ENCODE data around the gene CAMTA1. TPM values are rescaled to one million over a fixed set of nuclear protein-coding genes. Genes with fewer than 3 reads are reported as not detected.
"Not testable (repeated sequence)": the region's sequence is repeated elsewhere in the genome, so short reads cannot be mapped to it uniquely, and the experiment has no call there.

Gene CAMTA1
- total RNA-seq, 1 donor from 2014 or later: 268 TPM

DNA sequence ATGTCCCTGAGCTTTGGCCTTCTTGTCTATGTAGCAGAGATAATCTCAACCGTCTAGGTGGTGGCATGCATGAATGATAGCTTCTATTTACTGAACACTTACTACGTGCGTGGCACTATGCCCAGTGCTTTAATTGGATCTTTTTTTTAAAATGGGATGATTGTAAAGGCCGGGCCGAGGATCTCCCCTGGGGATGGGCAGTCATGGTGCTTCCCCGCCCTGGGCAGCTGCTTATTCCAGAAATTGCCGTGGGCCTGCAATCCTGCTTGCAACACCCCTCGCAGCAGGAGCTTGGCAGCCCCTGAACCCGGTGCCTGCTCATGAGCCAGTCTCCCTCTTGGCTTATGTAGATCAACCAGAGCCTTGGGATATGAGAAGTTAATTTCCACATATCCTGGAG lies 360.7 kb downstream of the CAMTA1 start:
- Histone ChIP-seq H3K9me3 (ENCODE audit: low read depth) (no peaks in the 10 kb centered on the region), H3K4me2 (no peak overlapping the region), H3K27ac (no peak overlapping the region), H3K27me3 (no peaks in the 10 kb centered on the region), H3K9ac (no peak overlapping the region), H2AFZ (replicated peaks) (no peak overlapping the region), H3K4me3 (no peak overlapping the region), H4K20me1 (ENCODE audit: low read depth) (no peaks in the 10 kb centered on the region), H3K79me2 (ENCODE audit: low read depth) (no peaks in the 10 kb centered on the region), H3K36me3 (no peaks in the 10 kb centered on the region), H3K4me1 (peaks cover 11% of the 10 kb centered on the region), H3F3A (ENCODE audit: low read depth) (no peaks in the 10 kb centered on the region)
- peaks cover 20% of the 10 kb centered on the region for H3K4me1 Mint-ChIP-seq
- H3K4me3 Mint-ChIP-seq: no peak overlapping the region
- TF ChIP-seq EZH2phosphoT487 (IDR thresholded peaks at IDR 0.05) (no peak), EZH2 (IDR thresholded peaks at IDR 0.05) (no peak)
- TF ChIP-seq, protein P1, sequence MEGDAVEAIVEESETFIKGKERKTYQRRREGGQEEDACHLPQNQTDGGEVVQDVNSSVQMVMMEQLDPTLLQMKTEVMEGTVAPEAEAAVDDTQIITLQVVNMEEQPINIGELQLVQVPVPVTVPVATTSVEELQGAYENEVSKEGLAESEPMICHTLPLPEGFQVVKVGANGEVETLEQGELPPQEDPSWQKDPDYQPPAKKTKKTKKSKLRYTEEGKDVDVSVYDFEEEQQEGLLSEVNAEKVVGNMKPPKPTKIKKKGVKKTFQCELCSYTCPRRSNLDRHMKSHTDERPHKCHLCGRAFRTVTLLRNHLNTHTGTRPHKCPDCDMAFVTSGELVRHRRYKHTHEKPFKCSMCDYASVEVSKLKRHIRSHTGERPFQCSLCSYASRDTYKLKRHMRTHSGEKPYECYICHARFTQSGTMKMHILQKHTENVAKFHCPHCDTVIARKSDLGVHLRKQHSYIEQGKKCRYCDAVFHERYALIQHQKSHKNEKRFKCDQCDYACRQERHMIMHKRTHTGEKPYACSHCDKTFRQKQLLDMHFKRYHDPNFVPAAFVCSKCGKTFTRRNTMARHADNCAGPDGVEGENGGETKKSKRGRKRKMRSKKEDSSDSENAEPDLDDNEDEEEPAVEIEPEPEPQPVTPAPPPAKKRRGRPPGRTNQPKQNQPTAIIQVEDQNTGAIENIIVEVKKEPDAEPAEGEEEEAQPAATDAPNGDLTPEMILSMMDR (IDR thresholded peaks at IDR 0.05): no peak
- no peak overlapping the region for H3K27ac Mint-ChIP-seq
- no peaks in the 10 kb centered on the region for H3K9me3 Mint-ChIP-seq
- DNase-seq (ENCODE audit: low spot score): no peak
- H3K36me3 Mint-ChIP-seq: no peaks in the 10 kb centered on the region
- H3K27me3 Mint-ChIP-seq (ENCODE audit: insufficient read depth, low read depth): peaks cover 6% of the 10 kb centered on the region

DNA sequence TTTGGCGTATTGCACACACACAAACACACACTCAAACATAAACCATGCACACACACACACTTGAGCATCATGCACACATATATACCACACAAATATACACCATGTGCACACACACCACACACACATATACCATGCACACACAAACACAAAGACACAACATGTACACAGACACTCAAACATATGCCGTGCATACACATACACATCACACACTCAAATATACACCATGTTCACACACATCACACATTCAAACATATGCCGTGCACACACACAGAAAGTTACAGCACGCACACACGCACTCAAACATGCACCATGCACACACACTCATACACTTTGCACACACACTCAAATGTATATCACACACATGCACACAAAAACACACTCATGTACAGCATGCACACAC lies 361.5 kb downstream of the CAMTA1 start:
- Histone ChIP-seq H3K4me2 (no peak overlapping the region), H2AFZ (replicated peaks) (no peak overlapping the region), H3K4me1 (peaks cover 11% of the 10 kb centered on the region), H4K20me1 (ENCODE audit: low read depth) (no peaks in the 10 kb centered on the region), H3K36me3 (no peaks in the 10 kb centered on the region), H3F3A (ENCODE audit: low read depth) (no peaks in the 10 kb centered on the region), H3K9me3 (ENCODE audit: low read depth) (no peaks in the 10 kb centered on the region), H3K27ac (no peak overlapping the region), H3K4me3 (no peak overlapping the region), H3K27me3 (no peaks in the 10 kb centered on the region), H3K9ac (no peak overlapping the region), H3K79me2 (ENCODE audit: low read depth) (no peaks in the 10 kb centered on the region)
- Mint-ChIP-seq H3K9me3 (no peaks in the 10 kb centered on the region), H3K4me1 (peaks cover 19% of the 10 kb centered on the region), H3K27me3 (ENCODE audit: insufficient read depth, low read depth) (peaks cover 6% of the 10 kb centered on the region), H3K36me3 (no peaks in the 10 kb centered on the region), H3K27ac (no peak overlapping the region), H3K4me3 (no peak overlapping the region)
- TF ChIP-seq, protein P1 (IDR thresholded peaks at IDR 0.05): no peak
- TF ChIP-seq EZH2 (IDR thresholded peaks at IDR 0.05) (no peak), EZH2phosphoT487 (IDR thresholded peaks at IDR 0.05) (no peak)
- no peak for DNase-seq (ENCODE audit: low spot score)

DNA sequence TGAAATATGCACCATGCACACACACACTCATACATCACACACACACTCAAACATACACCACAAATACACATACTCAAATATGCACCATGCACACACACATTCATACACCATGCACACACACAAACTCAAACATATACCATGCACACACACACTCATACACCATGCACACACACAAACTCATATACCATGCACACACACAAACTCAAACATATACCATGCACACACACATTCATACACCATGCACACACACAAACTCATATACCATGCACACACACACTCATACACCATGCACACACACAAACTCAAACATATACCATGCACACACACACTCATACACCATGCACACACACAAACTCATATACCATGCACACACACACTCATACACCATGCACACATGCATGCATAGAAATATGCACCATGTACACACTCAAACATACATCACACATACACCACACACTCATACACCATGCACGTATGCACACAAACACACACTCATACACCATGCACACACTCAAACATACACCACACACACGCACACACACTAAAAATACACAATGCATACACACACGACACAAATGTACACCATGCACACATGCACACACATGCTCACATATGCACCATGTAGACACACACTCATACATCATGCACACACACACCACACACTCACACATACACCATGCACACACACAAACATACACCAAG lies 362.5 kb downstream of the CAMTA1 start:
- not testable (repeated sequence) for H3K9me3 Mint-ChIP-seq; H3K27me3 ChIP-seq; H3K79me2 ChIP-seq (ENCODE audit: low read depth); H3K36me3 ChIP-seq; H3K9ac ChIP-seq; H3F3A ChIP-seq (ENCODE audit: low read depth); H4K20me1 ChIP-seq (ENCODE audit: low read depth); H3K4me3 ChIP-seq; H3K27me3 Mint-ChIP-seq (ENCODE audit: insufficient read depth, low read depth); H3K4me3 Mint-ChIP-seq; H2AFZ ChIP-seq (replicated peaks); H3K36me3 Mint-ChIP-seq; H3K27ac ChIP-seq; DNase-seq (ENCODE audit: low spot score); H3K27ac Mint-ChIP-seq; H3K9me3 ChIP-seq (ENCODE audit: low read depth); H3K4me2 ChIP-seq
- H3K4me1 Mint-ChIP-seq: peaks cover 18% of the 10 kb centered on the region
- H3K4me1 ChIP-seq: peaks cover 11% of the 10 kb centered on the region

DNA sequence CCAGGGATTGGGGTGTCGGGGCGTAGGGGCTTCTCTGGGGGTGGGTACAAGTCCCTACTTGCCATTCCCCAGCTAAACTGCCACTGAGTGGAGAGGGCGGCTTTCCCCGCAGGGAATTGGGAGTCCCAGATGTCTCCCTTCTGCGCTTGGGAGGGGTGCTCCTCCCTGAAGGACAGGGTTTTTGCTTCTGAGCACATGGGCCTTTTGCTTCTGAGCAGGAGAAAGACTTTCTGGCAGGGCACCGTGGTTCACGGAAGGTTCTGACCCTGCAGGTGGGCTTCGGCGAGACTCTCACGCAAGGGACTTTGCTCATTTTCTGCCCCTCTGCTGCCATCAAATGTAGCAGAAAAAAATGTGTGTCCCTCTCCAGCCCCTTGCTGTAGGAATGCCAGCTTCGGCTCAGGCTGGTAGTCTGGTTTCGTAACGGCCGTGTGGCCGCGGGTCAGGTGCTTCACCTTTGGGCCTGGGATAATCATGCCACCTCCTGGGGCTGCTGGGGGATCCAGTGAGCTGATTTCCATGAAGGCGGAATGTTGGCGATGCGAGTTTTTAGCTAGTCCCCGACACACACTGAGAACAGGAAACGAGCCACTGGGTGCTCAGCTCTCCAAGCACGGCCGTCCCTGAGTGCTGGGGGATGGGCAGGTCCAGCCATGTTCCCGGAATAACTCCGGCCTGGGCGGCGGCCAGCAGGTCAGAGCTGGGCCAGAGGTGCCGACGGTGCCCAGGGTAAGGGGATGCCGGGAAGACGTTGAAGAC lies 364.0 kb downstream of the CAMTA1 start:
- H3K27ac Mint-ChIP-seq: no peak overlapping the region
- H3K4me1 Mint-ChIP-seq: peaks cover 26% of the 10 kb centered on the region
- Histone ChIP-seq H3K27ac (no peak overlapping the region), H2AFZ (replicated peaks) (peak overlapping the region; percentile 34), H3K4me1 (peaks cover 11% of the 10 kb centered on the region), H3K4me3 (no peak overlapping the region), H3F3A (ENCODE audit: low read depth) (no peaks in the 10 kb centered on the region), H3K36me3 (no peaks in the 10 kb centered on the region), H3K9ac (no peak overlapping the region), H4K20me1 (ENCODE audit: low read depth) (no peaks in the 10 kb centered on the region), H3K4me2 (peak overlapping the region; percentile 11), H3K27me3 (no peaks in the 10 kb centered on the region), H3K79me2 (ENCODE audit: low read depth) (no peaks in the 10 kb centered on the region), H3K9me3 (ENCODE audit: low read depth) (no peaks in the 10 kb centered on the region)
- peaks cover 2% of the 10 kb centered on the region for H3K27me3 Mint-ChIP-seq (ENCODE audit: insufficient read depth, low read depth)
- H3K9me3 Mint-ChIP-seq: no peaks in the 10 kb centered on the region
- no peaks in the 10 kb centered on the region for H3K36me3 Mint-ChIP-seq
- TF ChIP-seq, protein P1 (IDR thresholded peaks at IDR 0.05): no peak
- TF ChIP-seq EZH2 (IDR thresholded peaks at IDR 0.05) (no peak), EZH2phosphoT487 (IDR thresholded peaks at IDR 0.05) (no peak)
- H3K4me3 Mint-ChIP-seq: no peak overlapping the region
- DNase-seq (ENCODE audit: low spot score): peak; percentile 40

Data from neural progenitor cell (in vitro differentiated cells).